SJSA1 (cell line): Measurements from ENCODE around the gene CDH22. TPM values are rescaled to one million over a fixed set of nuclear protein-coding genes. Genes with fewer than 3 reads are reported as not detected.

Experiments
- total RNA-seq: library from RNA; depleted of rRNA; stranded (reverse); fragments of >200 nt; shearing (Covaris generic); gene quantifications from 2 replicates; pipeline ENCODE4 v1.2.3, GENCODE V29; 2014; rRNA removed

The CDH22 gene
- total RNA-seq, 1 experiment from 2014 or later, result not detected

Other genes starting within 250 kb of the CDH22 start
- 17.0 and 25.8 TPM in 2 replicates for gene NCOA5, start 218.5 kb downstream of the CDH22 start, total RNA-seq
- 0.05 TPM in 1 of 2 replicates, not detected in the other for gene CD40, start 190.2 kb downstream of the CDH22 start, total RNA-seq
- 39.9 and 40.0 TPM in 2 replicates for gene ELMO2, start 98.1 kb upstream of the CDH22 start, total RNA-seq
- 0.11 TPM in 1 of 2 replicates, not detected in the other for gene ZNF334, start 205.1 kb upstream of the CDH22 start, total RNA-seq
- gene OCSTAMP, start 242.2 kb upstream of the CDH22 start, total RNA-seq, result not detected in 2 replicates